ENCODE measurements around the gene ZCCHC17. TPM values are rescaled to one million over a fixed set of nuclear protein-coding genes. Genes with fewer than 3 reads are reported as not detected.

ZCCHC17 gene
- total RNA-seq, 4 donors from 2014 or later: 20.4 to 23.5 (median 21.7) TPM

DNA sequence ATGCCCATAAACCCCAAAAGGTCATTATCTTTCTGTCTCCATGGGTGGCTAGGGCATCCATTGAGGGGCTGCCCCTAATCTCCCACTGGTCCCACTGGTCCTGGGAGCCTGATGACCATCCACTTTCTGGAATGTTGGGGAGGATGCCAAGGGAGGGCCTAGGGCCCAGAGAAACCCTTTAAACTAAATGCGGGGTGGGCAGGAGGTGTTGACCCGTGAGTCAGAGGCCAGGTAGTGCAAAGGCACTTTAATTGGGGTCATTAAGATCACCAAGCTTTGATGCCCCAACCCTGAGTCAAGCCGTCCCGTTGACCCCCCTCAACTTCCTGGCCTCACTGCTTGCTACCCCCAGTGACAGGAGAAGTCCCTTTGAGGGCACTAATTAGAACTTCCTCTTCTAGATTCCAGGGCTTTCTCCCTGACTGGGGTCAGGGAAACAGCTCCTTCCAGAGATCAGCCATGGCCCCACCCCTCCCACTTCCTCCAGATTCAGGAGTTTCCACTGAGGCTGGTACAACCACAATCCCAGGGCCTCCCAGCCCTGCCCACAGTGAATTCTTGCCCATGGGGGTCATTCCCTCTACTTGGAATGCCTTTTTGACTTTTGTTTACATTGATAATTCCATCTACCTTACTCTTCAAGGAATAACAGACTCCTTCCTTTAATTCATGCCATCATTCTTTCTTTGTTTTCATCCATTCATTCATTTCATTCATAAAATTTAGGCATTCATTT lies 100.7 kb downstream of the ZCCHC17 start:
- TF ChIP-seq, protein P1, sequence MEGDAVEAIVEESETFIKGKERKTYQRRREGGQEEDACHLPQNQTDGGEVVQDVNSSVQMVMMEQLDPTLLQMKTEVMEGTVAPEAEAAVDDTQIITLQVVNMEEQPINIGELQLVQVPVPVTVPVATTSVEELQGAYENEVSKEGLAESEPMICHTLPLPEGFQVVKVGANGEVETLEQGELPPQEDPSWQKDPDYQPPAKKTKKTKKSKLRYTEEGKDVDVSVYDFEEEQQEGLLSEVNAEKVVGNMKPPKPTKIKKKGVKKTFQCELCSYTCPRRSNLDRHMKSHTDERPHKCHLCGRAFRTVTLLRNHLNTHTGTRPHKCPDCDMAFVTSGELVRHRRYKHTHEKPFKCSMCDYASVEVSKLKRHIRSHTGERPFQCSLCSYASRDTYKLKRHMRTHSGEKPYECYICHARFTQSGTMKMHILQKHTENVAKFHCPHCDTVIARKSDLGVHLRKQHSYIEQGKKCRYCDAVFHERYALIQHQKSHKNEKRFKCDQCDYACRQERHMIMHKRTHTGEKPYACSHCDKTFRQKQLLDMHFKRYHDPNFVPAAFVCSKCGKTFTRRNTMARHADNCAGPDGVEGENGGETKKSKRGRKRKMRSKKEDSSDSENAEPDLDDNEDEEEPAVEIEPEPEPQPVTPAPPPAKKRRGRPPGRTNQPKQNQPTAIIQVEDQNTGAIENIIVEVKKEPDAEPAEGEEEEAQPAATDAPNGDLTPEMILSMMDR (IDR thresholded peaks at IDR 0.05; ENCODE audit: low read depth): no peak

DNA sequence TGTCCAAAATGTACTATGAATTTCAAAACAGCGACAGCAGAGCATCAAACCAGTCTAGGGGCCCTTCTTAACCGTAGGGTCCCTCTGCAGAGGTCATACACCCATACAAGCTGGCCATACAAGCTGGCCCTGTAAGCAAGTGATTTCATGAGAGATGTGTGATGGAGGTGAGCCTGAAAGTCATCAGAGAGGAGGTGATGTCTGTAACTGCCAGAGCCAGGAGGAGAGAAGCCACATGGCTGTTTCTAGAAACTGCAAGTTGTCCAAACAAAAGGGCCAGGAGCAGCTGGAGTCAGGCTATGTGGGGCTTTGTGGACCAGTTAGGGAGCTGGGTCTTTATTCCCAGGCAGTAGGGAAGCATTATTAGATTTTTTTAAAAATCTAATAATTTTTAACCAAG lies 101.4 kb downstream of the ZCCHC17 start:
- TF ChIP-seq, protein P1 (IDR thresholded peaks at IDR 0.05; ENCODE audit: low read depth): no peak

DNA sequence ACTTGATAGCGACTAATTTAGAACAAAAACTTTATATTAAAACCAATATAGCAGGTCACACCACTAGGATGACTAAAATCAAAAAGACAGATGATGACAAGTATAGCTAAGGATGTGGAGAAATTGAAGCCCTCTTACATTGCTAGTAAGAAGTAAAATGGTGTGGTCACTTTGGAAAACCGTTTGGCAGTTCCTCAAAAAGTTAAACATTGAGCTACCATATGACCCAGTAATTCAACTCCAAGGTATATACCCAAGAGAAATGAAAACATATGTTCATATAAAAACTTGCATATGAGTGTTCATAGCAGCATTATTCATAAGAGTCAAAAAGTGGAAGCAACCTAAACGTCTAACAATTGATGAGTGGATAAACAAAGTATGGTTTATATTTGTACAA lies 103.1 kb downstream of the ZCCHC17 start:
- TF ChIP-seq, protein P1 (IDR thresholded peaks at IDR 0.05; ENCODE audit: low read depth): no peak

DNA sequence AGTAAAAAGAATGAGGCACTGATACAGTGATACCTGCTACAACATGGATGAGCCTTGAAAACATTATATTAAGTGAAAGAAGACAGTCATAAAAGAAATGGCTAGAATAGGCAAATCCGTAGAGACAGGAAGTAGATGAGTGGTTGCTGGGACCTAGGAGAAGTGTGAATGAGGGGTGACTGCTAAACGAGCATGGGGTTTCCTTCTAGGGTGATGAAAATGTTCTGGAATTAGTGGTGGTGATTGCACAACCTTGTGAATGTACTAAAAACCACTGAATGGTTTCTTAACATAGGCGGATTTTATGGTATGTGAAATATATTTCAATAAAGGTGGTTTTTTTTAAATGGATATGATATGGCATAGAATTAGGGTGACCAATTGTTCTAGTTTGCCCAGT lies 103.6 kb downstream of the ZCCHC17 start:
- TF ChIP-seq, protein P1 (IDR thresholded peaks at IDR 0.05; ENCODE audit: low read depth): no peak

DNA sequence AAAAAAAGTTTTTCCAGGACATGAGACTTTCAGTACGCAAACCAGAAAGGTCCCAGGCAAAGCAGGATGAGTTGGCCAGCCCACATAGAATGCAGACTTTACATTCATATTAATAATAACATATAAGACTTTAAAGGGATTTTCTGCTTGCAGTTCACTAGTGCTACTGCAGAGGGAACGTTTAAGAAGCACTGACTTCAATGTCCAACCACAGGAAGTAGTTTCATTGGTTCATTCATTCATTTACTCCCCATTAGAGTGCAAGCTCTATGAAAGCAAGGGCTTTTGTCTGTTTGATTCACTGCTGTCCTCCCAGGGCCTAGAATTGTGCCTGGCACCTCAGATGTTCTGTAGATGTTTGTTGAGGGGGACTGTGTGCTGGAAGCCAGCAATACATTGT lies 104.4 kb downstream of the ZCCHC17 start:
- TF ChIP-seq, protein P1 (IDR thresholded peaks at IDR 0.05; ENCODE audit: low read depth): no peak

DNA sequence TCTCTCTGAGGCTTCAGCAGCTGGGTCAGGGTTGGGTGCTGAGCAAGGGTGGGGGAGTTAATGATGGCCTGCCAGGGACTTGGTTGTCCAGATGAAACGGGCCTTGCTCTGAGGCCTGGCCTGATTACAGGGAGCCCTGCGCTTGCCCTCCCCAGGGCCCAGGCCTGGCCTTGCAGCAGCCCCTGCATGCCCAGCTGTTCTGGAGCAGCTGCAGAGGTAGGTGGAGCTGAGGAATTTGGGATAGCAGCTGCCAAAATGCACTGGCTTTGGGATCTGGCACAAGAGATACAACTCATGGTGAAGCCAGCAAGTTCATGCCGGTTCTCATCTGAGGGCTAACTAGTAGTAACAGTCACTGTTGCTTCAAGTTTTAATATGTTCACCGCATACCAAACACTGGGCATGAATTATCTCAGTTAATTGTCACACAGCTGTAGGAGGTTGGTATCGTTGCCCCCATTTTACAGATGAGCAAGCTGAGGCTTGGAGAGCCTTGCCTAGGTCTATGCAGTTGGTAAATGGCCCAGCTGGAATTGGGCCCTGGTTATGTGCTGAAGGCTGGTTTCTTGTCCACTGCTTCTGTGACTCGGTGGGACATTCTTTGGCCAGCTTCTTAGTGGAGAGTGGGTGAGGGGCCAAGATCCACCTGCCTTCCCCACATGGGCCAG lies 108.9 kb downstream of the ZCCHC17 start:
- TF ChIP-seq, protein P1 (IDR thresholded peaks at IDR 0.05; ENCODE audit: low read depth): no peak

DNA sequence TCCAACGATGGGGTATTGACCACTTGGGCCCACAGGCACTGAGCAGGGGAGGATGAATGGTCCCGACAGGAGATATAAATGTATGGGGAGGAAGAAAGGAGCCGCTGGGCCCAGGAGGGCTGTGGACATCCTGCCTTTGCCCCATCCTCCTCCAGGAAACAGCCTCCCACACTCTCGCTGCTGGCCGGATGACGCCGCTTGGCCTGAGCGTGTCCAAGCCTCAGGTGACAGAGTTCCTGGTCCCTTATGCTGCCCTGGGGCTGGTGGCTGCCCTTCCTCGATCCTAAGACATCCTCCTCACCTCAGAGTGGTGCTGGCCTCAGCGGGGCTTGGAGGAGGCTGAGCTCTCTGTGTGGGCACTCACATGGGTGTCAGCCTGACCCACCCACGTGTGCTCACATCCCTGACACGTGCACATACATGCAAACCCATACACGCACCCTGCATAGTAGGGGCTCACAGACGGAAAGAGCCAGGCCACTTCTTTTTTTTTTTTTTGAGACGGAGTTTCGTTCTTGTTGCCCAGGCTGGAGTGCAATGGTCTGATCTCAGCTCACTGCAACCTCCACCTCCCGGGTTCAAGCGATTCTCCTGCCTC lies 110.3 kb downstream of the ZCCHC17 start:
- TF ChIP-seq, protein P1 (IDR thresholded peaks at IDR 0.05; ENCODE audit: low read depth): no peak
